AG09309 (cell line): Measurements from ENCODE around the gene CGAS.
"Not testable (repeated sequence)": the region's sequence is repeated elsewhere in the genome, so short reads cannot be mapped to it uniquely, and the experiment has no call there.

Experiments used
- DNase-seq: peaks from one replicate; pipeline ENCODE4 v3.0.0-alpha.2; 2010; ENCODE audit warnings: low read depth
- H3K4me3 ChIP-seq: 2 replicates; pipeline ENCODE4 v1.5.1; 2011; ENCODE audit warnings: mild to moderate bottlenecking, low read depth, low read length, moderate library complexity; ENCODE audit not compliant: control insufficient read depth
- TF ChIP-seq, protein P1 (sequence below): IDR thresholded peaks from 2 replicates; pipeline ENCODE4 v1.5.1; 2011; ENCODE audit warnings: mild to moderate bottlenecking, low read depth, low read length, inconsistent platforms; ENCODE audit not compliant: insufficient read depth, control insufficient read depth; ENCODE audit errors: missing control alignments

Gene CGAS

DNA sequence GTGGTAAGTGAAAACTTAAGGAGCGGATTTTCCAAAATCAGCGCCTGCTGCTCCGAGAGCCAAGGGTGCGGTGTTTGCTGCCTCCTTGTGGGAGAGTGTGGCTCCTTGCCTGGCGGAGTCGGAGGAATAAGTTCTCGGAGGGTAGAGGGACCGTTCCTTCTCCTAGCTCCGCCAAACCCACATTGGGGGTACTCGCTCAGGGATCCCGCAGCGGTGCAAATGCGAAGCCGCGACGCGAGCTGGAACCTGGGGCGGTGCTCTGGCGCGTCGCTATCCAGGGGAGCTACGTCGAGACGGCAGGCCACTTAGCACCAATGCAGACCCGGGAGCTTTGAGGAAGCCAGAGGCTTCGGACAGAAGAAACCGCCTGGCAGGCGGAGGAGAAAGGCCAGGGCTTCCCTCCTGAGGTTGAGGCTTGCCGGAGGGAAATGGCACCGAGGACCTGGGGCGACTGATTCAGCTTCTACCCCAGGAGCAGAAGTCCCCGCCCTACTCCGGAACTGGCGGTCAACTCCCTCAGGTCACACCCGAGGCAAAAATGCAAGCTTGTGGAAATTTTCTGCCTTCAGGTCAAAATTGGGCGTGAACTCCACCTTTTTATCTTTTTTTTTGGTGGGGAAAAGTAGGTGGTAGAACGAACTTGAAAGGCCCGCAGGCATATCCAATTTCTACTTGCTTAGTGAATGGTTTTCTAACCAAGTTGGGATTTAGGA, 63.1 kb downstream of the CGAS start:
- TF ChIP-seq, protein P1, sequence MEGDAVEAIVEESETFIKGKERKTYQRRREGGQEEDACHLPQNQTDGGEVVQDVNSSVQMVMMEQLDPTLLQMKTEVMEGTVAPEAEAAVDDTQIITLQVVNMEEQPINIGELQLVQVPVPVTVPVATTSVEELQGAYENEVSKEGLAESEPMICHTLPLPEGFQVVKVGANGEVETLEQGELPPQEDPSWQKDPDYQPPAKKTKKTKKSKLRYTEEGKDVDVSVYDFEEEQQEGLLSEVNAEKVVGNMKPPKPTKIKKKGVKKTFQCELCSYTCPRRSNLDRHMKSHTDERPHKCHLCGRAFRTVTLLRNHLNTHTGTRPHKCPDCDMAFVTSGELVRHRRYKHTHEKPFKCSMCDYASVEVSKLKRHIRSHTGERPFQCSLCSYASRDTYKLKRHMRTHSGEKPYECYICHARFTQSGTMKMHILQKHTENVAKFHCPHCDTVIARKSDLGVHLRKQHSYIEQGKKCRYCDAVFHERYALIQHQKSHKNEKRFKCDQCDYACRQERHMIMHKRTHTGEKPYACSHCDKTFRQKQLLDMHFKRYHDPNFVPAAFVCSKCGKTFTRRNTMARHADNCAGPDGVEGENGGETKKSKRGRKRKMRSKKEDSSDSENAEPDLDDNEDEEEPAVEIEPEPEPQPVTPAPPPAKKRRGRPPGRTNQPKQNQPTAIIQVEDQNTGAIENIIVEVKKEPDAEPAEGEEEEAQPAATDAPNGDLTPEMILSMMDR: peak; percentile 81
- no peak for DNase-seq
- H3K4me3 ChIP-seq: peak overlapping the region; percentile 59

- TF ChIP-seq, protein P1: no peak
- H3K4me3 ChIP-seq: peak overlapping the region; percentile 59
Measured at GRCh38 chr6:73388433-73388799, 63.7 kb downstream of the CGAS start.

GRCh38 chr6:73382462-73383113, 69.5 kb downstream of the CGAS start:
- TF ChIP-seq, protein P1: no peak
- DNase-seq: no peak
- H3K4me3 ChIP-seq: no peak overlapping the region

More at GRCh38 chr6:73388433-73388799, 63.7 kb downstream of the CGAS start:
- no peak for DNase-seq

DNA sequence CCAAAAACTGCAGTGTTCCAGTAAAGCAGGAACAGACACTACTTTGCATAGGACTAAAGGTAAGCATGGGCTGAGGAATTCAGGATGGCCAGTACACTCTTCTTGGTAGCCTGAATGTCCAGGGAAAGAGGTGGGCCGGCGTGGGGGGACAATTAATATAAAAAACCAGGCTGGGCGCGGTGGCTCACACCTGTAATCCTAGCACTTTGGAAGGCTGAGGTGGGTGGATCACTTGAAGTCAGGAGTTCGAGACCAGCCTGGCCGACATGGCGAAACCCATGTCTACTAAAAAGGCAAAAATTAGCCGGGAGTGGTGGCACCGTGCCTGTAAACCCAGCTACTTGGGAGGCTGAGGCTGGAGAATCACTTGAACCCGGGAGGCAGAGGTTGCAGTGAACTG, 70.6 kb downstream of the CGAS start:
- not testable (repeated sequence) for DNase-seq, H3K4me3 ChIP-seq

DNA sequence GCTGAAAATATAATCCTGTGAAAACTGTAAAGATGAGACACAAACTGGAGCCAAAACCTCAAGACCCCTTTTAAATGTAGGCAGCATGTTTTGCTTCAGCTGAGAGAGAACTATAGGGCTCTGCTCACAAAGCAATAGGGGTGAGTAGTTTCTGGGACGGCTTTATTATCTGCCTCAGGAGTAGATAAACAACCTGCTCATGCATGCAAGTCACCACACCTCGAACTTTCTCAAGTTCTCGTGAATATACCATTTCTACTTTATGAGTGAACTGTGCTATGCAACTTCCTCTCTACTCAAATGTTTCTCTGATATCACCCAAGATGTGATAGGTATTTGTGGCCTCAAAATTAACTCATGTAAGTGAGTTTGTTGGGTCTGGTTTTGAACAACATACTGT, 74.9 kb downstream of the CGAS start:
- no peak for DNase-seq
- TF ChIP-seq, protein P1: no peak
- no peak overlapping the region for H3K4me3 ChIP-seq

DNA sequence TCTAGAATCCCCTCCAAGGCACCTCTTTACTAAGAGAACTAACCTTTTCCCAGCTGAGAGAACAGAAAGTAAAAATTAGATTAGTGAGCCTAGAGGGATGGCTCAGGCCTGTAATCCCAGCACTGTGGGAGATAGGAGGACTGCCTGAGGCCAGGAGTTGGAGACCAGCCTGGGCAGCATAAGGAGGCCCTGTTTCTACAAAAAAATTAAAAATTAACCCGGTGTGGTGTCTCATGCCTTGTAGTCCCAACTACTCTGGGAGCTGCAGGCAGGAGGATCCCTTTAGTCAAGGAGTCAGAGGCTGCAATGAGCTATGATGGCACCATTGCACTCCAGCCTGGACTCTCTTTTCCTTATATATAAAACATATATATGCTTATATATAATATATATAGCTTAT, 76.9 kb downstream of the CGAS start:
- no peak for DNase-seq

More for the DNA sequence above, 76.9 kb downstream of the CGAS start:
- TF ChIP-seq, protein P1: no peak
- H3K4me3 ChIP-seq: no peak overlapping the region
